Chondrocyte (in vitro differentiated cells): ENCODE results near the gene HYAL4. TPM values are rescaled to one million over a fixed set of nuclear protein-coding genes. Genes with fewer than 3 reads are reported as not detected.

Experiments
- DNase-seq: peaks from one replicate; pipeline ENCODE4 v3.0.0; 2021; ENCODE audit warnings: mixed read lengths, low spot score
- H3K27ac Mint-ChIP-seq: one replicate; pipeline ENCODE4 v1.8.0; 2021; ENCODE audit warnings: mild to moderate bottlenecking, moderate library complexity, mixed read lengths; ENCODE audit not compliant: unreplicated experiment
- H3K27me3 Mint-ChIP-seq: 2 replicates; pipeline ENCODE4 v1.8.0; 2021; ENCODE audit warnings: low read depth, mixed read lengths
- H3K36me3 Mint-ChIP-seq: 2 replicates; pipeline ENCODE4 v1.8.0; 2021; ENCODE audit warnings: low read depth, mixed read lengths
- H3K4me1 Mint-ChIP-seq: 2 replicates; pipeline ENCODE4 v1.8.0; 2021; ENCODE audit warnings: low read depth, mild to moderate bottlenecking, mixed read lengths
- H3K4me3 Mint-ChIP-seq: one replicate; pipeline ENCODE4 v1.8.0; 2021; ENCODE audit warnings: mild to moderate bottlenecking, moderate library complexity, mixed read lengths; ENCODE audit not compliant: unreplicated experiment
- H3K9me3 Mint-ChIP-seq: 2 replicates; pipeline ENCODE4 v1.8.0; 2021; ENCODE audit warnings: low read depth, mixed read lengths
- long read RNA-seq: library from polyadenylated mRNA; stranded (forward); transcript quantifications from one replicate; pipeline ENCODE4 v2.0.0, GENCODE V29; 2021
- total RNA-seq: library from RNA; stranded (reverse); gene quantifications from 3 replicates; pipeline ENCODE4 v1.2.1, GENCODE V29; 2021
- TF ChIP-seq, protein P1 (sequence below): fragments of 200-600 bp; sonication (generic); IDR thresholded peaks from 2 replicates; pipeline ENCODE4 v1.5.0; 2021; ENCODE audit warnings: antibody characterized with exemption, mild to moderate bottlenecking, moderate library complexity

Gene HYAL4, protein sequence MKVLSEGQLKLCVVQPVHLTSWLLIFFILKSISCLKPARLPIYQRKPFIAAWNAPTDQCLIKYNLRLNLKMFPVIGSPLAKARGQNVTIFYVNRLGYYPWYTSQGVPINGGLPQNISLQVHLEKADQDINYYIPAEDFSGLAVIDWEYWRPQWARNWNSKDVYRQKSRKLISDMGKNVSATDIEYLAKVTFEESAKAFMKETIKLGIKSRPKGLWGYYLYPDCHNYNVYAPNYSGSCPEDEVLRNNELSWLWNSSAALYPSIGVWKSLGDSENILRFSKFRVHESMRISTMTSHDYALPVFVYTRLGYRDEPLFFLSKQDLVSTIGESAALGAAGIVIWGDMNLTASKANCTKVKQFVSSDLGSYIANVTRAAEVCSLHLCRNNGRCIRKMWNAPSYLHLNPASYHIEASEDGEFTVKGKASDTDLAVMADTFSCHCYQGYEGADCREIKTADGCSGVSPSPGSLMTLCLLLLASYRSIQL
- total RNA-seq, result not detected in 3 replicates
- long read RNA-seq, result 0 reads

DNA sequence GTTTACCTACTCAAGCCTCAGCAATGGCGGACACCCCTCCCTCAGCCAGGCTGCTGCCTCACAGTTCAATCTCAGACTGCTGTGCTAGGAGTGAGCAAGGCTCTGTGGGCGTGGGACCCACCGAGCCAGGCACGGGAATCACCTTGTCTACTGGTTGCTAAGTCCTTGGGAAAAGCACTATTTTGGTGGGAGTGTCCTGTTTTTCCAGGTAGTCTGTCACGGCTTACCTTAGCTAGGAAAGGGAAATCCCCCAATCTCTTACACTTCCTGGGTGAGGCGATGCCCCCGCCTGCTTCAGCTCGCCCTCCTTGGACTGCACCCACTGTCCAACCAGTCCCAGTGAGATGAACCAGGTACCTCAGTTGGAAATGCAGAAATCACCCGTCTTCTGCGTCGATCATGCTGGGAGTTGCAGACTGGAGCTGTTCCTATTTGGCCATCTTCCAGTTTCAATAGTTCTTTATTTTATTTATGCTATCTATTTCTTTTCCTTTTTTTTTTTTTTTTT is at the start of gene HYAL4:
TSS of gene HYAL4 (plus strand) at position 458 of the 508 bp plus-strand sequence. CDS start 23,105 bp downstream, outside the sequence.
- DNase-seq, result no peak
- H3K27me3 Mint-ChIP-seq, result peaks cover 12% of the 10 kb centered on the region
- TF ChIP-seq, protein P1, sequence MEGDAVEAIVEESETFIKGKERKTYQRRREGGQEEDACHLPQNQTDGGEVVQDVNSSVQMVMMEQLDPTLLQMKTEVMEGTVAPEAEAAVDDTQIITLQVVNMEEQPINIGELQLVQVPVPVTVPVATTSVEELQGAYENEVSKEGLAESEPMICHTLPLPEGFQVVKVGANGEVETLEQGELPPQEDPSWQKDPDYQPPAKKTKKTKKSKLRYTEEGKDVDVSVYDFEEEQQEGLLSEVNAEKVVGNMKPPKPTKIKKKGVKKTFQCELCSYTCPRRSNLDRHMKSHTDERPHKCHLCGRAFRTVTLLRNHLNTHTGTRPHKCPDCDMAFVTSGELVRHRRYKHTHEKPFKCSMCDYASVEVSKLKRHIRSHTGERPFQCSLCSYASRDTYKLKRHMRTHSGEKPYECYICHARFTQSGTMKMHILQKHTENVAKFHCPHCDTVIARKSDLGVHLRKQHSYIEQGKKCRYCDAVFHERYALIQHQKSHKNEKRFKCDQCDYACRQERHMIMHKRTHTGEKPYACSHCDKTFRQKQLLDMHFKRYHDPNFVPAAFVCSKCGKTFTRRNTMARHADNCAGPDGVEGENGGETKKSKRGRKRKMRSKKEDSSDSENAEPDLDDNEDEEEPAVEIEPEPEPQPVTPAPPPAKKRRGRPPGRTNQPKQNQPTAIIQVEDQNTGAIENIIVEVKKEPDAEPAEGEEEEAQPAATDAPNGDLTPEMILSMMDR, result no peak
- H3K4me1 Mint-ChIP-seq, result peaks cover 15% of the 10 kb centered on the region
- no peak within 1 kb of the TSS for H3K4me3 Mint-ChIP-seq
- no peaks in the 10 kb centered on the region for H3K36me3 Mint-ChIP-seq
- no peak within 1 kb of the TSS for H3K27ac Mint-ChIP-seq
- H3K9me3 Mint-ChIP-seq, result peaks cover 16% of the 10 kb centered on the region

DNA sequence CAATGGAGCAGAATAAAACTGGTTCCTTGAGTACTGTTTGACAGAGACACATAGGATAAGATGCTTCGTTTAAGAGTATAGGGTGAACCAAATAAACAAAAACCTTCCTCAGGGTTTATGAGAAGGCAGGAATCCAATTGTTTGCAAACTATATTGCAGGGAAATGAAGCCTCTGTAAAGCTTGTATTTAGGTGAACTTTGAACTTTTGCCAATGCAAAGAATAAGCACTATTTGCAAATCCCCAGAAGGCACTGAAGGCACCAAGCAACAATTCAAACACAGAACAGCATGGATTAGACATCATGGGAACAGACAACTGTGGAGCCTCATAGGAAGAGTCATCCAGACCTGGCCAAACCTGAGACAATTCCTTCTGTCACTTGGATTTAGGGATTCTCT is 49.1 kb upstream of the HYAL4 start:
- H3K27ac Mint-ChIP-seq, result no peak overlapping the region
- H3K9me3 Mint-ChIP-seq, result no peaks in the 10 kb centered on the region
- no peak for DNase-seq
- H3K36me3 Mint-ChIP-seq, result no peaks in the 10 kb centered on the region
- TF ChIP-seq, protein P1, result no peak
- no peak overlapping the region for H3K4me3 Mint-ChIP-seq
- H3K27me3 Mint-ChIP-seq, result peaks cover 14% of the 10 kb centered on the region
- H3K4me1 Mint-ChIP-seq, result peaks cover 10% of the 10 kb centered on the region

DNA sequence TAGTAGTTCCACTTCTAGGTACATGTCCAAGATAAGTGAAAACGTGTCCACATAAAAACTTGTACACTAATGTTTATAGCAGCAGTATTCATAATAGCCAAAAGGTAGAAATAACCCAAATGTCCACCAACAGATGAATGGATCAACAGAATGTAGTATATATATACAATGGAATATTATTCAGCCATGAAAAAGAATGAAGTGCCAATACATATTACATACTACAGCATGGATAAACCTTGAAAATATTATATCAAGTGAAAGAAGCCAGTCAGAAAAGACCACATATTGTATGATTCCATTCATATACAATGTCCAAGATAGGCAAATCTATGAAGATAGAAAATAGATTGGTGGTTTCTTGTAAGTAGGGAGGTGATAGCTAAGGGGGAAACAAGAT is 48.4 kb upstream of the HYAL4 start:
- DNase-seq, result no peak
- Mint-ChIP-seq H3K27ac (no peak overlapping the region), H3K9me3 (no peaks in the 10 kb centered on the region), H3K27me3 (peaks cover 14% of the 10 kb centered on the region), H3K36me3 (no peaks in the 10 kb centered on the region), H3K4me3 (no peak overlapping the region), H3K4me1 (peaks cover 10% of the 10 kb centered on the region)
- TF ChIP-seq, protein P1, result no peak

DNA sequence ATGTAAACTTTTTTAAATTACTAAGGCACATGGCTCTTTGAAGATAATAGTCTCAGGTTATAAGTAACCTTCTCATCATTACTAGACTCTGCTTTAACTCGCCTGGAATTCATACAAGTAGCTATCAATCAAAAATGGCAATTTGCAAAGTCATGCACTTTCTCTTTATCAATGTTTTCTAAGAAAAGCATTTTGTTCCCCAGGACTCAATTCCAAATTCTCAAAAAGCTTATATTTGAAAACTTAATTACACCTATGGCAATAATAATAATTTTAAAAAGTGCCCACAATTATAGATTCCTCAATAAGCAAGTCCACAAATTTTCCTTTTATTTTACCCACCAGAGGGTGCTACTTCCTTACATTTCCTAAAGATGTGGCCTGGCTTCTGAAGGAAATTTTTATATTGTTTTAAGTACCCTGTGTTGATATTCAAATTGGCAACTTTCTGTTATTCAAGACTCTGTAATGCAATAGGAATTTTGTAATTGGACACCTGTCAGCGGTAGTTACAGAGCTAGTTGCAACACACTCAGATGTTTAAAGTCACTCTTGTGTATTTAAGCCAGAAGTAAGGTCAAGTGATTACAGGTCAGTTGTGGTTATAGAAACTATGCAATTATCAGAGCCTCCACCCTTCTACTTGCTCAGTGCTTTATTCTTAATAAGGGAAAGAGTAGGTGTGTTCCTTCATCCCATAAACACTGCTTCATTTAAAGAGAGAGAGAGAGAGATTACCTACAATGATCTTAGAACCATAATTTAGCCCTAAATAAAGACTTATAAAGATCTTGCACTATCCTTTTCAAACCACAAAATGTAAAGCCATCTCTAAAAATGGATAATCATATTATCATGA is 47.1 kb upstream of the HYAL4 start:
- Mint-ChIP-seq H3K27ac (no peak overlapping the region), H3K4me3 (no peak overlapping the region), H3K9me3 (no peaks in the 10 kb centered on the region), H3K27me3 (peaks cover 6% of the 10 kb centered on the region), H3K4me1 (peaks cover 10% of the 10 kb centered on the region), H3K36me3 (no peaks in the 10 kb centered on the region)
- TF ChIP-seq, protein P1, result peak; percentile 95
- no peak for DNase-seq
